Vagina (tissue), 2 donors: ENCODE results near the gene SLC25A21. TPM values are rescaled to one million over a fixed set of nuclear protein-coding genes. Genes with fewer than 3 reads are reported as not detected.

ENCODE experiments used
- DNase-seq, 2 donors: peaks; one replicate each; pipeline ENCODE4 v3.0.0-alpha.2; 2017; ENCODE audit errors: extremely low spot score in 2 of 2
- H3K27ac ChIP-seq: fragments of 200-600 bp; sonication (generic); one replicate; pipeline ENCODE4 v1.5.1; 2019
- H3K27me3 ChIP-seq: fragments of 200-600 bp; sonication (generic); one replicate; pipeline ENCODE4 v1.5.1; 2019
- H3K36me3 ChIP-seq, 2 donors: fragments of 200-600 bp; sonication (generic); one replicate each; pipeline ENCODE4 v1.5.1; 2017 to 2019
- H3K4me1 ChIP-seq: fragments of 200-600 bp; sonication (generic); one replicate; pipeline ENCODE4 v1.5.1; 2019
- H3K4me3 ChIP-seq, 2 donors: fragments of 200-600 bp; sonication (generic); 1 replicate in 1 of 2; 2 replicates in 1 of 2; pipeline ENCODE4 v1.5.1; 2016 to 2019
- H3K9me3 ChIP-seq: fragments of 200-600 bp; sonication (generic); one replicate; pipeline ENCODE4 v1.5.1; 2019
- CTCF ChIP-seq, 3 experiments: fragments of 450-650 bp in 2 of 3; fragments of 200-600 bp in 1 of 3; sonication (generic) in 1 of 3; IDR thresholded peaks; one replicate each; pipeline ENCODE4 v1.5.1; 2017 to 2019; ENCODE audit warnings: antibody characterized with exemption in 3 of 3, mild to moderate bottlenecking in 2 of 3, moderate library complexity in 2 of 3
- POLR2A ChIP-seq, 2 donors: fragments of 450-650 bp; IDR thresholded peaks; one replicate each; pipeline ENCODE4 v1.6.1; 2017; ENCODE audit warnings: antibody characterized with exemption in 2 of 2, mild to moderate bottlenecking in 2 of 2, moderate library complexity in 2 of 2
- POLR2AphosphoS5 ChIP-seq, 2 donors: sonication (generic); formaldehyde crosslinking; IDR thresholded peaks; one replicate each; pipeline ENCODE4 v1.9.0; 2017; ENCODE audit warnings: antibody characterized with exemption in 2 of 2, mild to moderate bottlenecking in 2 of 2, low read depth in 1 of 2; ENCODE audit not compliant: insufficient read depth in 1 of 2
- intact Hi-C: fragments of 100-400 bp; cut with DNase I; formaldehyde crosslinking; loops from one replicate; pipeline ENCODE4 v1.15.1; 2023
- total RNA-seq: library from RNA; depleted of rRNA; stranded (reverse); fragments of >200 nt; gene quantifications from one replicate; pipeline ENCODE4 v1.2.3, GENCODE V29; 2016

Gene SLC25A21
- total RNA-seq, 1 donor from 2014 or later: 0.49 TPM

- TF ChIP-seq POLR2A (IDR thresholded peaks at IDR 0.05) (no peak), POLR2AphosphoS5 (IDR thresholded peaks at IDR 0.05; ENCODE audit: insufficient read depth in 1 of 2, low read depth in 1 of 2) (no peak)
- Histone ChIP-seq H3K36me3 (no peaks in the 10 kb centered on the region), H3K4me3 (no peak overlapping the region), H3K4me1 (no peaks in the 10 kb centered on the region), H3K9me3 (no peaks in the 10 kb centered on the region), H3K27me3 (no peaks in the 10 kb centered on the region), H3K27ac (no peak overlapping the region)
- intact Hi-C loops: no loop called here
- no peak for DNase-seq
Measured at GRCh38 chr14:37139710-37140109, 32.7 kb downstream of the SLC25A21 start.

- no peak for DNase-seq
- intact Hi-C loops: no loop called here
- Histone ChIP-seq H3K27me3 (no peaks in the 10 kb centered on the region), H3K27ac (no peak overlapping the region), H3K36me3 (no peaks in the 10 kb centered on the region), H3K9me3 (no peaks in the 10 kb centered on the region), H3K4me3 (no peak overlapping the region), H3K4me1 (no peaks in the 10 kb centered on the region)
- TF ChIP-seq CTCF (IDR thresholded peaks at IDR 0.05): no peak
- TF ChIP-seq POLR2AphosphoS5 (IDR thresholded peaks at IDR 0.05; ENCODE audit: insufficient read depth in 1 of 2, low read depth in 1 of 2): no peak
- TF ChIP-seq POLR2A (IDR thresholded peaks at IDR 0.05): no peak
Measured at GRCh38 chr14:37138898-37139297, 33.5 kb downstream of the SLC25A21 start.

- no peaks in the 10 kb centered on the region for H3K36me3 ChIP-seq
- H3K4me1 ChIP-seq: no peaks in the 10 kb centered on the region
- no peaks in the 10 kb centered on the region for H3K9me3 ChIP-seq
- H3K27me3 ChIP-seq: no peaks in the 10 kb centered on the region
- no peak for DNase-seq
- H3K27ac ChIP-seq: no peak overlapping the region
- TF ChIP-seq POLR2A (IDR thresholded peaks at IDR 0.05) (no peak), POLR2AphosphoS5 (IDR thresholded peaks at IDR 0.05; ENCODE audit: insufficient read depth in 1 of 2, low read depth in 1 of 2) (no peak), CTCF (IDR thresholded peaks at IDR 0.05) (no peak)
- intact Hi-C loops: no loop called here
- H3K4me3 ChIP-seq: no peak overlapping the region
Measured at GRCh38 chr14:37133284-37133913, 39.0 kb downstream of the SLC25A21 start.

- TF ChIP-seq POLR2A (IDR thresholded peaks at IDR 0.05): no peak
- no peak for TF ChIP-seq CTCF (IDR thresholded peaks at IDR 0.05)
- no peak for TF ChIP-seq POLR2AphosphoS5 (IDR thresholded peaks at IDR 0.05; ENCODE audit: insufficient read depth in 1 of 2, low read depth in 1 of 2)
- intact Hi-C loops: no loop called here
- no peak overlapping the region for H3K27ac ChIP-seq
- no peak overlapping the region for H3K4me3 ChIP-seq
- H3K36me3 ChIP-seq: no peaks in the 10 kb centered on the region
- no peak for DNase-seq
- no peaks in the 10 kb centered on the region for H3K4me1 ChIP-seq
- H3K9me3 ChIP-seq: no peaks in the 10 kb centered on the region
- H3K27me3 ChIP-seq: no peaks in the 10 kb centered on the region
Measured at GRCh38 chr14:37131205-37131604, 41.2 kb downstream of the SLC25A21 start.

DNA sequence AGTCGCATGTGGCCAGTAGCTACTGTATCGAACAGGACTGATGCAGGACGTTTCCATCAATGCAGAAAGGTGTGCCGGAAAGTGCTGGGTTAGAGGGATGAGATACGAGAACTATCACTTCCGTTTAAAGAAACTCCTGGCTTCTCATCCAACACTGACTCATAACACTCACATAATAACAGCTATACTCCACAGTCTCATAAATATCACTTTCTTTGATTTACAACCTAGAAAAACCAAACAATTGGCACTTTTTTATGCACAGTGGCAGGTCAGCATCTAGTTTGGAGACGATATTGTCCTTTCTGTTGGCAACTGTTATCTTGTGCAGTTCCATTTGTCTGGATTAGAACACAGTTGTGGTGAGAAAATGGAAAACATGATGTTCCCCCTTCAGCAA is 43.4 kb downstream of the SLC25A21 start:
- no peaks in the 10 kb centered on the region for H3K9me3 ChIP-seq
- TF ChIP-seq POLR2A (IDR thresholded peaks at IDR 0.05) (no peak), CTCF (IDR thresholded peaks at IDR 0.05) (no peak), POLR2AphosphoS5 (IDR thresholded peaks at IDR 0.05; ENCODE audit: insufficient read depth in 1 of 2, low read depth in 1 of 2) (no peak)
- DNase-seq: no peak
- no peak overlapping the region for H3K4me3 ChIP-seq
- H3K4me1 ChIP-seq: no peaks in the 10 kb centered on the region
- H3K27me3 ChIP-seq: no peaks in the 10 kb centered on the region
- intact Hi-C loops: no loop called here
- no peaks in the 10 kb centered on the region for H3K36me3 ChIP-seq
- H3K27ac ChIP-seq: no peak overlapping the region
